Stimulated activated CD4-positive, alpha-beta T cell treated with anti-CD3 and anti-CD28 coated beads, Interleukin-4, amount 100 ng/mL, for 1 hour (primary cell): ENCODE measurements around the gene PDE6G.
"Not testable (repeated sequence)": the region's sequence is repeated elsewhere in the genome, so short reads cannot be mapped to it uniquely, and the experiment has no call there.

Source experiments
- DNase-seq: peaks from one replicate; pipeline ENCODE4 v3.0.0-alpha.2; 2020

Gene PDE6G

GRCh38 chr17:81686614-81687013 lies 30.3 kb upstream of the PDE6G start:
- DNase-seq = no peak

- DNase-seq = peak; percentile 64
Observed at GRCh38 chr17:81685108-81685507, 28.8 kb upstream of the PDE6G start.

- no peak for DNase-seq
Observed at GRCh38 chr17:81684442-81684911, 28.1 kb upstream of the PDE6G start.

- peak; percentile 96 for DNase-seq
Observed at GRCh38 chr17:81683584-81684441, 27.5 kb upstream of the PDE6G start, which contains the start of the genes ARL16 and HGS. ARL16 (minus strand) TSS chr17:81683797; CDS start chr17:81683753, 44 bp downstream. HGS (plus strand) TSS chr17:81684011; CDS start chr17:81684067, 56 bp downstream.

GRCh38 chr17:81683208-81683583 lies 26.9 kb upstream of the PDE6G start:
- DNase-seq = no peak

- no peak for DNase-seq
Observed at GRCh38 chr17:81682565-81683207, 26.3 kb upstream of the PDE6G start.

GRCh38 chr17:81681672-81682071 lies 25.3 kb upstream of the PDE6G start:
- DNase-seq = no peak

- no peak for DNase-seq
Observed at GRCh38 chr17:81680150-81680549, 23.8 kb upstream of the PDE6G start.

- DNase-seq = no peak
Observed at GRCh38 chr17:81676906-81677305, 20.6 kb upstream of the PDE6G start.

GRCh38 chr17:81675515-81676221 lies 19.3 kb upstream of the PDE6G start:
- DNase-seq = not testable (repeated sequence)

- DNase-seq = no peak
Observed at GRCh38 chr17:81673561-81674258, 17.4 kb upstream of the PDE6G start.

- no peak for DNase-seq
Observed at GRCh38 chr17:81672954-81673353, 16.6 kb upstream of the PDE6G start.

GRCh38 chr17:81672504-81672903 lies 16.2 kb upstream of the PDE6G start:
- no peak for DNase-seq

- no peak for DNase-seq
Observed at GRCh38 chr17:81667754-81668153, 11.4 kb upstream of the PDE6G start.

GRCh38 chr17:81666342-81667191 lies 10.2 kb upstream of the PDE6G start, which contains the start of the genes CCDC137 and OXLD1:
CCDC137 (plus strand) TSS chr17:81666737; CDS start chr17:81666767, 30 bp downstream.
OXLD1 (minus strand) TSS chr17:81666605; CDS start chr17:81666577, 28 bp downstream.
- peak; percentile 93 for DNase-seq

- DNase-seq = no peak
Observed at GRCh38 chr17:81666092-81666341, 9.7 kb upstream of the PDE6G start.

GRCh38 chr17:81665205-81666091 lies 9.1 kb upstream of the PDE6G start:
- peak; percentile 67 for DNase-seq

- no peak for DNase-seq
Observed at GRCh38 chr17:81664051-81664470, 7.7 kb upstream of the PDE6G start.

- no peak for DNase-seq
Observed at GRCh38 chr17:81662002-81662401, 5.7 kb upstream of the PDE6G start.

- DNase-seq = no peak
Observed at GRCh38 chr17:81660441-81660840, 4.1 kb upstream of the PDE6G start.

GRCh38 chr17:81659038-81659437 lies 2.7 kb upstream of the PDE6G start:
- no peak for DNase-seq
